Skeletal muscle cell (primary cell): ENCODE data around the gene DENND11.
"Not testable (repeated sequence)": the region's sequence is repeated elsewhere in the genome, so short reads cannot be mapped to it uniquely, and the experiment has no call there.

Source experiments
- DNase-seq: peaks from one replicate; pipeline ENCODE4 v3.0.0-alpha.2; 2010; ENCODE audit warnings: low read depth
- H3K4me3 ChIP-seq: 2 replicates; pipeline ENCODE4 v1.5.1; 2011; ENCODE audit warnings: low read depth, mild to moderate bottlenecking, control low read depth, low read length, moderate library complexity

Gene DENND11

GRCh38 chr7:141689072-141689825 lies 12.7 kb downstream of the DENND11 start:
- DNase-seq, H3K4me3 ChIP-seq: not testable (repeated sequence)

DNA sequence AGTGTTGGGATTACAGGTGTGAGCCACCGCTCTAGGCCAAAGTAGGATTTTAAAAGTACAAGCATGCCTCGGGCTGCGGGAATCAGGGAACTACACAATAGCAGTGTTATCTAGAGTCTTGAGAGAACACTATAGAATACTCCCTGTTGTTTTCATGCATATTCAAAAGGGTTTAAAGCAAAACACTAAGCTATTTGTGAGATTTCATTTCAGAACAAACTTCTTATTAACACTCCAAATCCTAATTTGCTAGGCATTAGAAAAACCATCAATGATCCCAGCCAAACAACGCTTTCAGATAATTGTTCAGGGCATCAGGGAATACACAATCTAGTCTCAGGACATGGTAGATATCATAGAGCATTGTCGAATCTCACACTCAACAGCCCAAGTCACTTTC lies 13.9 kb downstream of the DENND11 start:
- no peak overlapping the region for H3K4me3 ChIP-seq
- DNase-seq, result no peak

DNA sequence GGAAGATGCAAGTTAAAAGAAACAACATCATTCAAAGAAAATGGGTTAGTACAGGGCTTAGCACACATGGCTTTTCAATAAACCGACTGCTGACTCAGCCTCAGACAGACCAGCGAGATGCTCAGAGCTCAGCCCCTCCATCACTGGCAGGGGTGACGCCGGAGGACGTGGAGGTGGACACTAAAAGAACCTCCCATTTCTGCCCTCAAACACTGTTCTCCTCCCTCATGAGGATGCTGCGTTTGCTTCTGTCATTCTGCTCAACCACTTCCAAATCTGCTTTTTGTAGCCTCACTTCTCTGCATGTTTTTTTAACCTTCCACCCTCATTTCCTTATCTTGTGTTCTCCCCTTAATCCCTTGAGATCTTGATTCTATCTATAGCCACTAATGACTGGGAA lies 15.3 kb downstream of the DENND11 start:
- H3K4me3 ChIP-seq, result no peak overlapping the region
- DNase-seq, result no peak

DNA sequence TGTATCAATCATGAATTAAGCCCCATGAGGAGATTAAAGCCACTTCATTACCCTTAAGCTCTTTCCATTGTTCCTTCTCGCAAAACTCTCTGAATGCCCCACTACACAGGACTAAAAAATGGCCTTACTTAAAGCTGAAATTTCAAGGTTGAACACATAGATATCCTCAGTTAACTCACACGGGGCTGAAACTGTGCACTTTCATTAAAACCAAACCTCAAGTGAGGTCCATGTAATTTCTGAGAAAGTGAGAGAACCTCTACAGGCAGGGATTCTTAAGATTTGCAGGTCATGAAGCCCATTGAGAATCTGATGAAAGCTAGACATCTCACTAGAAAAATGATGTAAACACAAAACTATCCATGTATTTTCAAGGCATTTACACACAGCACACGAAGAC lies 15.9 kb downstream of the DENND11 start:
- H3K4me3 ChIP-seq, result no peak overlapping the region
- DNase-seq, result no peak

DNA sequence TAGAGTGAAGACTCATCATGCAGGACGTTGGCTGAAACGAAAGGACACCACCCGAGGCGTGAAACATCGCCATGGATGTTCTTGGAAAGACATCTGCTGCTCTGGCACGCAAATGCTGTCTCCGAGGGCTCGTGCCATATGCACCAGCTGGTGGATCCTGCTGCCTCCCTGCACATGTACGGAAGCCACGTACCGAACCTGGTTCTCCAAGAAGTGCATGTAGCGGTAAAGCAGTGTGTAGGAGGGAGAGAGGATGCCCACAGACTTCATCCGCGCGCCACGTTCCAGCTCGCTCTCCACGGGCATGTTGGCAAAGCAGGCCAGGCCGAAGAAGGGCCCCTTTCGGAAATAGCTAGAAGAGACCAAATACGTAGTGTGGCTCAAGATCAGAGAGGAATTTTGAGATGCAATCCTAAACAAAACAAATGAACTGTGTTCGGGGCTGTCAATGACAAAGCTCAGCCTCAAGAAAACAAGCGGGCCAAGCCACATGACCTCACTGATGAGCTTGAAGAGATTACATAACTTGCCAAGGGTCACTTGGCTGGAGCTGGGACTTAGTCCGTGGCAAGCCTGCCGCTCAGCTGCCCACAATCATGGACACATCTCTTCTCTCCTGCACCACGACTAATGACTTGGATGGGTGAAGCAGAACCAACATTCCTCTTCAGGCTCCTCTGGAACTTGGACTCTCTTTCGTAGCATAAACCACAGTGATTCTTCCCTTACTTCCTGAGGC lies 16.5 kb downstream of the DENND11 start:
- no peak overlapping the region for H3K4me3 ChIP-seq
- no peak for DNase-seq

GRCh38 chr7:141679014-141679413 lies 23.0 kb downstream of the DENND11 start:
- DNase-seq, result no peak
- H3K4me3 ChIP-seq, result no peak overlapping the region

- DNase-seq, result no peak
- H3K4me3 ChIP-seq, result no peak overlapping the region
Observed at GRCh38 chr7:141676618-141677017, 25.3 kb downstream of the DENND11 start.

DNA sequence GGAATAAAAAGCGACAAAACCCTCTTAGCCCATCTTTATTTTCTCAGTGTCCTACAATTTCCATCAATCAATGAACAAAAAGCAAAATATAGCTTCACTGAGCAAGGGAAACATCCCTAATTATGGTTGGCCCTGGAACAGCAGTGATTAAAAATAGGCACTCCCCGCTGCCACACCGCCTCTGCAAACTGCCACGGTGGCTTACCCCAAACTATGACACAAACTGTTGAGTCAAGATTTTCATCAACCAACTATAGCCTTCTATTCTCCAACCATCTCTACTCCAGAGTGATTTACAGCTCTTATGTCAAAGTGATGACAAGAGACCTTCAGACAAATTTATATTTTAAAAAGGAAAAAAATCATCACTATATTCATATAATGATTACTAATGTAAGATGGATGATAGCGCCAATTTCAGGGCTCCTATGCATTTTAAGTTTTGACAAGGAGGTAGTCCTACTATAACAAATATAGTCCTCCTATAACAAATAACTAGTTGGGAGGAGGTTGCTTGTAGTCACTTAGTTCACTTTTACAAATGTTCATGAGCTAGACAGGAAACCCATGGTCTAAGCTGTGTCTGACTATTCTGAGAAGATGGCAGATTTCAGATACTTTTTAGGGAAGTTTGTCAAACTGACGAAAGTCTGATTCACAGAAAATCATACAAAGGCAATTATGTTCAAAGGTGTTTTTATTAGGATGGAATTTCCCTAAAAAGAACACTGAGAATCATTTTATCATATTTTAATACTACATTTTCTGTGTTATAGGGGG lies 26.3 kb downstream of the DENND11 start:
- H3K4me3 ChIP-seq, result no peak overlapping the region
- no peak for DNase-seq

DNA sequence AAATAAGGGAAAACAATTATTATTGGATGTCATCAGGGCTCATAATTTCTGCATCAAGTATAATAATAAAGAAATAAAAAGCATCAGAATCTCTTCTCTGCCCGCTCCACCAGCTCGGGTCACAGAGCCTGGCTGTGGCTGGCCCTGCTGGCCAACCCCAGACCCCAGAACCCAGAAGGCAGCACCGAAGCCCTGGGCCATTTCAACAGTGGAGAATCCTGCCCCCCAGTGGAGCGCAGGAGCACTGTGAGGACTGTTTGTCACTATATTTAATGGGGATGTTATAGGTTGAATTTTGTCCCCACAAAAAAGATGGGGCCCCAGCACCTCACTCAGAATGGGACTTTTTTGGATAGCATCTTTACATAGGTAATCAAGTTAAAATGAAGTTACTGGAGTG lies 27.3 kb downstream of the DENND11 start:
- no peak for DNase-seq

GRCh38 chr7:141674171-141674671 lies 27.7 kb downstream of the DENND11 start:
- no peak for DNase-seq
- H3K4me3 ChIP-seq, result no peak overlapping the region

More for the DNA sequence above, 27.3 kb downstream of the DENND11 start:
- no peak overlapping the region for H3K4me3 ChIP-seq

DNA sequence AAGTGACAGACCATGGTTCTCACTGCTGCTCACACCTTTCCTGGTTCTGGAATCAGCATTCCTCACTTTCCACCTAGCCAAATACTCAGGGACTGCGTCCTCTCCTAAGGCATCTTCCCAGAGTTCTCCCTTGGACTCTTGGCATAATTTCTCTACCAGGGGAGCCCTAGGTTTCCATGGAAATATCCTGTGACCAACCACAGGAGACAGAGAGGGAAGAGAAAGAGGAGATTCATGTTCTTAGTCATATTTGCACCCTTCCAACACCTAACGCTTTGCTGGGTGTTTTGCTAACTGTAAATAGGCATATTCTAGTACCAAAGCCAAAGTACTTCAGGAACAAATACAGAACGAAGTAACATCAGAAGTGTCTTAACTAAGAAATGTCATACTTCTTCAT lies 28.6 kb downstream of the DENND11 start:
- H3K4me3 ChIP-seq, result no peak overlapping the region
- DNase-seq, result no peak

GRCh38 chr7:141671705-141672496 lies 30.1 kb downstream of the DENND11 start:
- H3K4me3 ChIP-seq, result no peak overlapping the region
- DNase-seq, result no peak

GRCh38 chr7:141668853-141669252 lies 33.1 kb downstream of the DENND11 start:
- DNase-seq, result no peak
- no peak overlapping the region for H3K4me3 ChIP-seq

DNA sequence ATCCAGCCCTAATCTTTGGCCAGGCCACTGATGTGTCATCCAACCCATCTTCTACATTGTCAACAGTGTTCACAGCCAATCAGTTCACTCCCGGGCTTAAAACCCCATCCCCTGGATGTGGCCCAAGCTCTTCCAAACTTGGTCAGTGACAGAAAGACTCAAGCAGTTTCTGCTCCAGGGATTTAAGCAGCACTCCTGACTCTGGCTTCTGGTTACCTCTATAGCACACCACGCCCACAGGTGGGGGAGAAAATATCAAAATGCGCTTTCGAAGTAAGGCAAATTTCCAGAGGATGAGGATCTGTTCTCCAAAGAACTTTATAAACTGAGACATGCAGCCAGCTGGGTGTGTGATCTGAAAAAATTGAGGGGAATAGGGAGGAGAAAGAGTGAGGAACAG lies 35.9 kb downstream of the DENND11 start:
- DNase-seq, result no peak
- H3K4me3 ChIP-seq, result no peak overlapping the region

DNA sequence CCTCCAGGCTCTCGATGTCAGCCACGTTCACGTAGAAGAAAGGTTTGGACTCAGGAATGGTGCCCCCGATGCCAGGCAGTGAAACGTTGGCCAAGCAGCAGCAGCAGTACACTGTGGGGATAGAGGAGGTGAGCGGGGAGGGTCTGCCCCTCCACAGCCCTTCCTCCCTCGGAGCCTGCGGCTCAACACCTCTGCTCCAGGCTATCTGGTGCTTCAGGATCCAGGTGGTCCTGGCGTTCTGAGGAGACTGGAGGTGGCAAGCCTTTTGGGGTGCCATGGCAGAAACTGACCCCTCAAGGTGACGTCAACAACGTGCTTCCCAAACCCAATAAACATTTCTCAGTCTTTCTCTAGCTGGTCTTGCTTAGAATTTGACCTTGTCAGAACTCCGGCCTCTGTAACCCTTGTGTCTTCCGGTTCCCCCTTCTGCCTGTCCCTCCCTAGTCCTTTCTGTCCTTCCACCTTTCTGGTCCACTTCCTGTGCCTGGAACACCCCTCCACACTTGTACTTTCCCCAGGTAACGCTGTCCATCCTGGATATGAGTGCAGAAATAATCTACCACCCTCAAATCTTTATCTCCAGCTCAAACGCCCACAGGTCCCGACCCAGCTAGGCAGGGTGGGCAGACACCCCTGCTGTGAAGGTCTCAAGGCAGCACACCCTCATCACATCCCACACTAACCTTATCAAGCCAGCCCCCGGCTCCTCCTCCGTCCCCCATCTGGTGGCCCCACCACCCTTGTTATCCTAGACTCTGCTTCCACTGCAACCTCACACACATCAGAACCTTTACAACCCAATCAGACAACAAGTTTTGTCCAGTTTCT lies 36.5 kb downstream of the DENND11 start:
- no peak for DNase-seq
- H3K4me3 ChIP-seq, result no peak overlapping the region

- no peak for DNase-seq
- no peak overlapping the region for H3K4me3 ChIP-seq
Observed at GRCh38 chr7:141664450-141664849, 37.5 kb downstream of the DENND11 start.

- H3K4me3 ChIP-seq, result no peak overlapping the region
- no peak for DNase-seq
Observed at GRCh38 chr7:141663081-141663849, 38.7 kb downstream of the DENND11 start.

DNA sequence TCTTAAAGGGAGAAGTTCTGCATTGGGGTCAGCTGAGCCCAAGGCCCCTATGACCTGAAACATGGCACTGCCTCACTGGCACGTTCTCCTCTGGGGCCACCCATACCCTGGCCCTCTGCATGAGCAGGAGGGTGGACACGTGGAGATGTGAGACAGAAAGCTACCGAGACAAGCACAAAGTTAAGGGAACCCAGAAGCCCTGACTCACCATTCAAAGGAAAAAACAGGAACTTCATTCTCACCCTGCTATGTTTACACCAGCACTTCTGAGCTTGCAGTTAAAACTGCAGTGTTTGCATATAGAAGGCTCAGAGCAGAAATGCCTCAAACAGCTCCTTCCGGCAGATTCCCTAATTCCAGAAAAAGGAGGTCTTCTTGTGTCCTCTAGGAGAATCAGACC lies 41.7 kb downstream of the DENND11 start:
- no peak for DNase-seq

More for the DNA sequence above, 41.7 kb downstream of the DENND11 start:
- no peak overlapping the region for H3K4me3 ChIP-seq
